DND-41 (cell line): Measurements from ENCODE around the gene EID3.

Experiments
- CTCF ChIP-seq: IDR thresholded peaks from 2 replicates; pipeline ENCODE4 v1.5.1; 2012; ENCODE audit warnings: borderline replicate concordance, low read length, moderate library complexity, mild to moderate bottlenecking; ENCODE audit not compliant: poor library complexity, severe bottlenecking; ENCODE audit errors: extremely low read depth
- EZH2 ChIP-seq: IDR thresholded peaks from 3 replicates; pipeline ENCODE4 v1.6.1; 2012; ENCODE audit warnings: borderline replicate concordance, low read depth, mild to moderate bottlenecking, moderate library complexity, low read length, inconsistent platforms; ENCODE audit not compliant: severe bottlenecking

GRCh38 chr12:104328790-104329189, 25.3 kb downstream of the EID3 start:
- no peak for TF ChIP-seq CTCF
- TF ChIP-seq EZH2: no peak
